IMR-90 (cell line): ENCODE results near the gene BIK. TPM values are rescaled to one million over a fixed set of nuclear protein-coding genes. Genes with fewer than 3 reads are reported as not detected.
A peak's percentile ranks its signal among the peaks of the same experiment; 100 is the strongest.

ENCODE experiments used
- ATAC-seq: fragments of 200-7000 bp; cut with Tn5 transposase; 2 replicates; pipeline ENCODE4 v1.9.1; 2020; ENCODE audit warnings: low read depth, mild to moderate bottlenecking, moderate library complexity
- BruUV-seq: library from RNA; stranded (reverse); fragments of 400-500 nt; replicated peaks from 2 replicates; lab custom pipeline; 2021; lab: Mats Ljungman, UMichigan
- CTCF ChIA-PET: fragments of 300-600 bp; formaldehyde crosslinking; extraction: SDS; loops from one replicate; lab custom pipeline; 2021; ENCODE audit warnings: antibody characterized with exemption; lab: Yijun Ruan, JAX
- POLR2A ChIA-PET: fragments of 300-600 bp; sonication (Branson Sonifier 250); formaldehyde crosslinking; loops from one replicate; lab custom pipeline; 2022; ENCODE audit warnings: antibody characterized with exemption; ENCODE audit not compliant: unreplicated experiment; lab: Charles Lee
- DNase-seq: peaks from one replicate; pipeline ENCODE4 v3.0.0; 2013
- H2AFZ ChIP-seq: replicated peaks from 2 replicates; pipeline ENCODE3; 2013; ENCODE audit warnings: low read length, mild to moderate bottlenecking; ENCODE audit not compliant: poor library complexity
- H2AK5ac ChIP-seq: 2 replicates; pipeline ENCODE4 v1.6.1; 2013; ENCODE audit warnings: low read depth, low read length, inconsistent platforms
- H2AK9ac ChIP-seq: replicated peaks from 2 replicates; pipeline ENCODE3; 2013; ENCODE audit warnings: mild to moderate bottlenecking, low read depth, low read length, moderate library complexity; ENCODE audit not compliant: poor library complexity
- H2BK120ac ChIP-seq: 2 replicates; pipeline ENCODE4 v1.6.1; 2013; ENCODE audit warnings: low read depth, low read length, inconsistent platforms
- H2BK15ac ChIP-seq: 3 replicates; pipeline ENCODE4 v1.6.1; 2013; ENCODE audit warnings: low read depth, low read length, inconsistent platforms
- H2BK20ac ChIP-seq: 2 replicates; pipeline ENCODE4 v1.6.1; 2013; ENCODE audit warnings: low read depth, mild to moderate bottlenecking, inconsistent platforms, low read length, moderate library complexity
- H2BK5ac ChIP-seq: 2 replicates; pipeline ENCODE4 v1.6.1; 2013; ENCODE audit warnings: mild to moderate bottlenecking, low read depth, low read length, inconsistent platforms; ENCODE audit not compliant: poor library complexity, severe bottlenecking
- H3K14ac ChIP-seq: replicated peaks from 2 replicates; pipeline ENCODE4 v1.6.1; 2013; ENCODE audit warnings: low read depth, low read length, inconsistent platforms
- H3K18ac ChIP-seq: 2 replicates; pipeline ENCODE4 v1.6.1; 2013; ENCODE audit warnings: low read depth, low read length, control low read depth
- H3K23ac ChIP-seq: 2 replicates; pipeline ENCODE4 v1.6.1; 2013; ENCODE audit warnings: low read depth, low read length, inconsistent platforms
- H3K27ac ChIP-seq: 2 replicates; pipeline ENCODE4 v1.5.1; 2013; ENCODE audit warnings: mild to moderate bottlenecking, control low read depth, low read length; ENCODE audit not compliant: insufficient read depth
- H3K27me3 ChIP-seq: 2 replicates; pipeline ENCODE4 v1.6.1; 2013; ENCODE audit warnings: low read length; ENCODE audit not compliant: control insufficient read depth, insufficient read depth
- H3K36me3 ChIP-seq: 2 replicates; pipeline ENCODE4 v1.6.1; 2013; ENCODE audit warnings: low read length, mixed read lengths; ENCODE audit not compliant: control insufficient read depth, insufficient read depth
- H3K4ac ChIP-seq: 2 replicates; pipeline ENCODE4 v1.6.1; 2013; ENCODE audit warnings: low read depth, low read length, inconsistent platforms
- H3K4me1 ChIP-seq: 2 replicates; pipeline ENCODE4 v1.6.1; 2013; ENCODE audit warnings: low read length, mixed read lengths; ENCODE audit not compliant: control insufficient read depth, insufficient read depth
- H3K4me2 ChIP-seq: 2 replicates; pipeline ENCODE4 v1.6.1; 2013; ENCODE audit warnings: low read depth, mild to moderate bottlenecking, control low read depth, low read length, moderate library complexity
- H3K4me3 ChIP-seq: 2 replicates; pipeline ENCODE4 v1.5.1; 2013; ENCODE audit warnings: low read depth, mild to moderate bottlenecking, control low read depth, low read length, moderate library complexity; ENCODE audit not compliant: insufficient read depth
- H3K56ac ChIP-seq: 2 replicates; pipeline ENCODE4 v1.6.1; 2013; ENCODE audit warnings: low read length, inconsistent platforms; ENCODE audit not compliant: insufficient read depth; ENCODE audit errors: extremely low read depth
- H3K79me1 ChIP-seq, 2 experiments: 2 replicates each; pipeline ENCODE4 v1.6.1; 2013; ENCODE audit warnings: low read length in 2 of 2, inconsistent platforms in 1 of 2, low read depth in 1 of 2
- H3K9ac ChIP-seq: 2 replicates; pipeline ENCODE4 v1.6.1; 2013; ENCODE audit warnings: low read depth, low read length, control low read depth
- H3K9me1 ChIP-seq: 2 replicates; pipeline ENCODE4 v1.6.1; 2013; ENCODE audit warnings: low read length, inconsistent platforms; ENCODE audit not compliant: insufficient read depth
- H3K9me3 ChIP-seq: 2 replicates; pipeline ENCODE4 v1.6.1; 2013; ENCODE audit warnings: low read length; ENCODE audit not compliant: control insufficient read depth, insufficient read depth
- H4K20me1 ChIP-seq: 2 replicates; pipeline ENCODE4 v1.6.1; 2013; ENCODE audit warnings: low read length, inconsistent platforms; ENCODE audit not compliant: insufficient read depth
- H4K5ac ChIP-seq: 2 replicates; pipeline ENCODE4 v1.6.1; 2013; ENCODE audit warnings: mild to moderate bottlenecking, low read depth, low read length, control low read depth
- H4K8ac ChIP-seq, 2 experiments: 2 replicates each; pipeline ENCODE4 v1.6.1; 2013; ENCODE audit warnings: low read depth in 2 of 2, low read length in 2 of 2, control low read depth in 1 of 2, inconsistent platforms in 1 of 2
- H4K91ac ChIP-seq: 2 replicates; pipeline ENCODE4 v1.6.1; 2013; ENCODE audit warnings: low read depth, low read length, inconsistent platforms; ENCODE audit not compliant: insufficient read depth
- BHLHE40 ChIP-seq: fragments of 150-350 bp; IDR thresholded peaks from 2 replicates; pipeline ENCODE4 v1.6.1; 2016; ENCODE audit warnings: mild to moderate bottlenecking, low read depth, low read length
- CEBPB ChIP-seq: IDR thresholded peaks from 2 replicates; pipeline ENCODE4 v1.6.1; 2012; ENCODE audit warnings: low read depth, low read length, improper control_type of control experiment
- CHD1 ChIP-seq: IDR thresholded peaks from 2 replicates; pipeline ENCODE4 v1.6.1; 2012; ENCODE audit warnings: low read depth, low read length, improper control_type of control experiment
- FOS ChIP-seq: fragments of 150-350 bp; IDR thresholded peaks from 2 replicates; pipeline ENCODE4 v1.6.1; 2016; ENCODE audit warnings: low read depth, low read length
- MAFK ChIP-seq: IDR thresholded peaks from 2 replicates; pipeline ENCODE4 v1.6.1; 2012; ENCODE audit warnings: low read depth, low read length, improper control_type of control experiment
- MXI1 ChIP-seq: IDR thresholded peaks from 2 replicates; pipeline ENCODE4 v1.6.1; 2012; ENCODE audit warnings: low read depth, mild to moderate bottlenecking, low read length, moderate library complexity, borderline replicate concordance
- NFE2L2 ChIP-seq: fragments of 150-350 bp; IDR thresholded peaks from 2 replicates; pipeline ENCODE4 v1.6.1; 2016; ENCODE audit warnings: low read depth, mild to moderate bottlenecking, low read length
- POLR2A ChIP-seq: IDR thresholded peaks from 2 replicates; pipeline ENCODE4 v1.6.1; 2012; ENCODE audit warnings: mild to moderate bottlenecking, low read depth, low read length
- RAD21 ChIP-seq: IDR thresholded peaks from 2 replicates; pipeline ENCODE4 v1.6.1; 2012; ENCODE audit warnings: low read length, improper control_type of control experiment
- RCOR1 ChIP-seq: IDR thresholded peaks from 2 replicates; pipeline ENCODE4 v1.6.1; 2012; ENCODE audit warnings: mild to moderate bottlenecking, low read length, improper control_type of control experiment; ENCODE audit not compliant: insufficient replicate concordance
- SMC3 ChIP-seq: fragments of 150-350 bp; IDR thresholded peaks from 2 replicates; pipeline ENCODE4 v1.6.1; 2016; ENCODE audit warnings: low read depth, mild to moderate bottlenecking, antibody characterized with exemption, low read length, moderate library complexity
- WGBS, 2 experiments: methylation state at CpG; one replicate each; pipeline versions ENCODE4 v1.1.5 to v1.1.7; 2013; ENCODE audit warnings: missing lambda C conversion rate in 2 of 2; ENCODE audit not compliant: insufficient read length in 1 of 2; ENCODE audit errors: extremely low coverage in 2 of 2; 5-methylcytosine and 5-hydroxymethylcytosine counted together
- dilution Hi-C: fragments of 300-500 bp; cut with HindIII; formaldehyde crosslinking; loops from one replicate; pipeline ENCODE4 v1.14.3; 2018; ENCODE audit warnings: low sequenced_read_pairs; ENCODE audit not compliant: unreplicated experiment
- in situ Hi-C: fragments of 300-500 bp; cut with MboI; formaldehyde crosslinking; loops from 3 replicates; pipeline ENCODE4 v1.14.3; 2019; ENCODE audit warnings: low sequenced_read_pairs, inconsistent platforms, mixed read lengths
- intact Hi-C: fragments of 100-400 bp; cut with micrococcal nuclease; formaldehyde crosslinking; loops from 2 replicates; pipeline ENCODE4 v1.10.0; 2022
- polyA plus RNA-seq, 3 experiments: library from polyadenylated mRNA; depleted of rRNA; stranded (reverse); fragments of >200 nt; gene quantifications; 2 replicates each; pipeline ENCODE4 v1.2.3, GENCODE V29; 2012; ENCODE audit warnings: low replicate concordance in 1 of 3
- total RNA-seq: library from RNA; depleted of rRNA; stranded (reverse); fragments of >200 nt; gene quantifications from 2 replicates; pipeline ENCODE4 v1.2.3, GENCODE V29; 2012
- TF ChIP-seq, protein P1 (sequence below): fragments of 150-350 bp; IDR thresholded peaks from 2 replicates; pipeline ENCODE4 v1.6.1; 2016; ENCODE audit warnings: low read depth, mild to moderate bottlenecking, low read length, moderate library complexity, borderline replicate concordance
- TF ChIP-seq, protein P2 (sequence below): fragments of 150-350 bp; IDR thresholded peaks from 2 replicates; pipeline ENCODE4 v1.6.1; 2017; ENCODE audit warnings: mild to moderate bottlenecking, antibody characterized with exemption, low read length, low read depth
- TF ChIP-seq, protein P3 (sequence below): conservative IDR thresholded peaks from 2 replicates; pipeline ENCODE4 v1.5.1; 2012; ENCODE audit warnings: mild to moderate bottlenecking, low read depth, low read length, improper control_type of control experiment

The BIK gene
- total and polyA plus RNA-seq, 2 of the 4 experiments (the other 2 are of a cell fraction) = 0.18 TPM; not detected in 1

DNA sequence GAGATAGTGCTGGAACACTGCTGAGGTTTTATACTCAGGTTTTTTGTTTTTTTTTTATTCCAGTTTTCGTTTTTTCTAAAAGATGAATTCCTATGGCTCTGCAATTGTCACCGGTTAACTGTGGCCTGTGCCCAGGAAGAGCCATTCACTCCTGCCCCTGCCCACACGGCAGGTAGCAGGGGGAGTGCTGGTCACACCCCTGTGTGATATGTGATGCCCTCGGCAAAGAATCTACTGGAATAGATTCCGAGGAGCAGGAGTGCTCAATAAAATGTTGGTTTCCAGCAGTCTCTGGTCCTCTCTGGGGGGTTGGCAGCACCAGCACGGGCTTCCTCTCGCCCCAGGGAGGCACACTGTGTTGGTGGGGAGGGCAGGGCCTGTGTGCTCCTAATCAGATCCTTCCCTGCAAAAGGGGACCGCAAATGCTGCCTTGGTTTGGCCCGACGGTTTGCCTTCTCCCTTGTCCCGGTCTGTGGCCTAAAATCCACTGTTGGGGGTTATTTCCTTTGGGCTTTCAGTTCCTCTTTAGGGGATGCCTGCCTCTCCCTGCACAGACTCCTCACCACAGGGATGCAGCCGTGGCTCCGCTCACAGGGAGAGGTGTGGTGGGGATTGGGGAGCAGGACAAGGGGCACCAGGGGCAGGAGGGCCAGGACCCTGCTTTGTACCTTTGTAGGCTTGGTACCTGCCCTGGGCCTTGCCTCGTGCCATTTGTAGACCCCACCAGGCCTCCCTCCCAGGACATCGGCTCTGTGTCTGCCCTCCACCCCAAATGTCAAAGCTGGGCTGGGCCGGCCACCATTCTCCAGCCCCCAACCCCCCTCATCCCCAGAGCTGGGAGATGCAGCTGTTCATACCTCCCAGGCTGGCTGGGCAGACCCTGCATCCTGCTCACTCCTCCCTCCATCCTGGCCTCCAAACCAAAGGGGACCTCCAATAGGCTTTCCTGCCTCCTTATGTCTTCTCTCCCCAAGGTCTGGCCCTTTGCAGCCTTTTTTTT lies 19.2 kb downstream of the BIK start:
- Histone ChIP-seq H3K9ac (no peak overlapping the region), H2BK20ac (no peak overlapping the region), H3K14ac (no peak overlapping the region), H3K4me1 (peaks cover 12% of the 10 kb centered on the region), H2BK120ac (no peak overlapping the region), H2AFZ (no peak overlapping the region), H3K4me2 (no peak overlapping the region), H3K36me3 (peaks cover 17% of the 10 kb centered on the region), H2BK15ac (no peak overlapping the region), H3K23ac (no peak overlapping the region), H3K18ac (no peak overlapping the region), H2AK9ac (peak overlapping the region; percentile 65), H4K5ac (no peak overlapping the region), H3K56ac (no peak overlapping the region), H4K91ac (no peak overlapping the region), H3K9me1 (peaks cover 11% of the 10 kb centered on the region), H3K9me3 (no peaks in the 10 kb centered on the region), H3K27me3 (no peaks in the 10 kb centered on the region), H2AK5ac (no peak overlapping the region), H4K20me1 (no peaks in the 10 kb centered on the region), H3K27ac (no peak overlapping the region), H3K4me3 (no peak overlapping the region), H4K8ac (no peak overlapping the region), H3K79me1 (peaks cover 0 to 3% of the 10 kb centered on the region in 2 experiments; a peak in 1 of 4 replicates), H3K4ac (no peak overlapping the region), H2BK5ac (no peak overlapping the region)
- no peak for ATAC-seq
- in situ Hi-C loops = no loop called here
- dilution Hi-C loops = no loop called here
- intact Hi-C loops = no loop called here
- CTCF ChIA-PET = no interaction called here
- POLR2A ChIA-PET = no interaction called here
- DNase-seq = no peak
- 69% methylated on average over 8 of the region's 16 CpGs; no CpG with 5 or more reads in 1 of the 2 experiments for WGBS, 2 experiments
- no TSS peak for BruUV-seq
- no peak for TF ChIP-seq NFE2L2
- TF ChIP-seq BHLHE40 = no peak
- no peak for TF ChIP-seq MXI1
- no peak for TF ChIP-seq RAD21
- TF ChIP-seq, protein P1, sequence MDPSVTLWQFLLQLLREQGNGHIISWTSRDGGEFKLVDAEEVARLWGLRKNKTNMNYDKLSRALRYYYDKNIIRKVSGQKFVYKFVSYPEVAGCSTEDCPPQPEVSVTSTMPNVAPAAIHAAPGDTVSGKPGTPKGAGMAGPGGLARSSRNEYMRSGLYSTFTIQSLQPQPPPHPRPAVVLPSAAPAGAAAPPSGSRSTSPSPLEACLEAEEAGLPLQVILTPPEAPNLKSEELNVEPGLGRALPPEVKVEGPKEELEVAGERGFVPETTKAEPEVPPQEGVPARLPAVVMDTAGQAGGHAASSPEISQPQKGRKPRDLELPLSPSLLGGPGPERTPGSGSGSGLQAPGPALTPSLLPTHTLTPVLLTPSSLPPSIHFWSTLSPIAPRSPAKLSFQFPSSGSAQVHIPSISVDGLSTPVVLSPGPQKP = no peak
- TF ChIP-seq, protein P2, sequence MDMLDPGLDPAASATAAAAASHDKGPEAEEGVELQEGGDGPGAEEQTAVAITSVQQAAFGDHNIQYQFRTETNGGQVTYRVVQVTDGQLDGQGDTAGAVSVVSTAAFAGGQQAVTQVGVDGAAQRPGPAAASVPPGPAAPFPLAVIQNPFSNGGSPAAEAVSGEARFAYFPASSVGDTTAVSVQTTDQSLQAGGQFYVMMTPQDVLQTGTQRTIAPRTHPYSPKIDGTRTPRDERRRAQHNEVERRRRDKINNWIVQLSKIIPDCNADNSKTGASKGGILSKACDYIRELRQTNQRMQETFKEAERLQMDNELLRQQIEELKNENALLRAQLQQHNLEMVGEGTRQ = no peak
- TF ChIP-seq POLR2A = no peak
- TF ChIP-seq RCOR1 = no peak
- no peak for TF ChIP-seq CHD1
- TF ChIP-seq FOS = no peak
- no peak for TF ChIP-seq CEBPB
- TF ChIP-seq SMC3 = no peak
- no peak for TF ChIP-seq MAFK
- TF ChIP-seq, protein P3, sequence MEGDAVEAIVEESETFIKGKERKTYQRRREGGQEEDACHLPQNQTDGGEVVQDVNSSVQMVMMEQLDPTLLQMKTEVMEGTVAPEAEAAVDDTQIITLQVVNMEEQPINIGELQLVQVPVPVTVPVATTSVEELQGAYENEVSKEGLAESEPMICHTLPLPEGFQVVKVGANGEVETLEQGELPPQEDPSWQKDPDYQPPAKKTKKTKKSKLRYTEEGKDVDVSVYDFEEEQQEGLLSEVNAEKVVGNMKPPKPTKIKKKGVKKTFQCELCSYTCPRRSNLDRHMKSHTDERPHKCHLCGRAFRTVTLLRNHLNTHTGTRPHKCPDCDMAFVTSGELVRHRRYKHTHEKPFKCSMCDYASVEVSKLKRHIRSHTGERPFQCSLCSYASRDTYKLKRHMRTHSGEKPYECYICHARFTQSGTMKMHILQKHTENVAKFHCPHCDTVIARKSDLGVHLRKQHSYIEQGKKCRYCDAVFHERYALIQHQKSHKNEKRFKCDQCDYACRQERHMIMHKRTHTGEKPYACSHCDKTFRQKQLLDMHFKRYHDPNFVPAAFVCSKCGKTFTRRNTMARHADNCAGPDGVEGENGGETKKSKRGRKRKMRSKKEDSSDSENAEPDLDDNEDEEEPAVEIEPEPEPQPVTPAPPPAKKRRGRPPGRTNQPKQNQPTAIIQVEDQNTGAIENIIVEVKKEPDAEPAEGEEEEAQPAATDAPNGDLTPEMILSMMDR = no peak
